H9 (cell line): ENCODE data around the gene TMCO4. TPM values are rescaled to one million over a fixed set of nuclear protein-coding genes. Genes with fewer than 3 reads are reported as not detected.

Experiments used
- DNase-seq: peaks from one replicate; pipeline ENCODE4 v3.0.0-alpha.2; 2017
- H2AFZ ChIP-seq: one replicate; pipeline ENCODE4 v1.6.1; 2013; ENCODE audit warnings: mild to moderate bottlenecking, low read length, control low read depth, moderate library complexity
- H2AK5ac ChIP-seq: 2 replicates; pipeline ENCODE4 v1.6.1; 2013; ENCODE audit warnings: low read length, control low read depth, mixed read lengths; ENCODE audit not compliant: insufficient read length
- H2BK120ac ChIP-seq: one replicate; pipeline ENCODE4 v1.6.1; 2013; ENCODE audit warnings: low read depth, mild to moderate bottlenecking, low read length, control low read depth, inconsistent platforms; ENCODE audit not compliant: poor library complexity, severe bottlenecking
- H2BK12ac ChIP-seq: 2 replicates; pipeline ENCODE4 v1.6.1; 2013; ENCODE audit warnings: low read length, control low read depth, mixed read lengths, low read depth; ENCODE audit not compliant: insufficient read length
- H2BK15ac ChIP-seq: 2 replicates; pipeline ENCODE4 v1.6.1; 2013; ENCODE audit warnings: low read depth, low read length, control low read depth
- H2BK20ac ChIP-seq: one replicate; pipeline ENCODE4 v1.6.1; 2013; ENCODE audit warnings: low read depth, mild to moderate bottlenecking, low read length, control low read depth, inconsistent platforms; ENCODE audit not compliant: poor library complexity, severe bottlenecking
- H2BK5ac ChIP-seq: 2 replicates; pipeline ENCODE4 v1.6.1; 2013; ENCODE audit warnings: low read length, control low read depth, mixed read lengths; ENCODE audit not compliant: insufficient read length
- H3K14ac ChIP-seq: 2 replicates; pipeline ENCODE4 v1.6.1; 2013; ENCODE audit warnings: low read length, control low read depth; ENCODE audit not compliant: insufficient read depth
- H3K18ac ChIP-seq: 2 replicates; pipeline ENCODE4 v1.6.1; 2013; ENCODE audit warnings: low read depth, mild to moderate bottlenecking, mixed read lengths, low read length, control low read depth; ENCODE audit not compliant: insufficient read length
- H3K23ac ChIP-seq: 2 replicates; pipeline ENCODE4 v1.6.1; 2013; ENCODE audit warnings: low read length, control low read depth, mixed read lengths, low read depth; ENCODE audit not compliant: insufficient read length
- H3K23me2 ChIP-seq: 2 replicates; pipeline ENCODE4 v1.6.1; 2013; ENCODE audit warnings: low read depth, mild to moderate bottlenecking, mixed read lengths, low read length, control low read depth; ENCODE audit not compliant: insufficient read length, poor library complexity, severe bottlenecking
- H3K27ac ChIP-seq: 2 replicates; pipeline ENCODE4 v1.5.1; 2013; ENCODE audit warnings: low read length, control low read depth, mixed read lengths, low read depth; ENCODE audit not compliant: insufficient read length
- H3K27me3 ChIP-seq: 2 replicates; pipeline ENCODE4 v1.6.1; 2013; ENCODE audit warnings: low read length, control low read depth, inconsistent platforms; ENCODE audit not compliant: insufficient read depth
- H3K4ac ChIP-seq: 2 replicates; pipeline ENCODE4 v1.6.1; 2013; ENCODE audit warnings: low read depth, mild to moderate bottlenecking, control low read depth, inconsistent platforms, low read length, moderate library complexity
- H3K4me1 ChIP-seq: 2 replicates; pipeline ENCODE4 v1.6.1; 2013; ENCODE audit warnings: low read length, control low read depth, inconsistent platforms; ENCODE audit not compliant: insufficient read depth
- H3K4me2 ChIP-seq: 2 replicates; pipeline ENCODE4 v1.6.1; 2013; ENCODE audit warnings: low read length, control low read depth, mixed read lengths; ENCODE audit not compliant: insufficient read length, insufficient read depth
- H3K56ac ChIP-seq: 2 replicates; pipeline ENCODE4 v1.6.1; 2013; ENCODE audit warnings: low read depth, mild to moderate bottlenecking, mixed read lengths, low read length, control low read depth; ENCODE audit not compliant: insufficient read length
- H3K79me1 ChIP-seq: 2 replicates; pipeline ENCODE4 v1.6.1; 2013; ENCODE audit warnings: low read depth, mild to moderate bottlenecking, moderate library complexity, low read length, control low read depth, inconsistent platforms; ENCODE audit not compliant: insufficient read depth, poor library complexity, severe bottlenecking
- H3K79me2 ChIP-seq: 2 replicates; pipeline ENCODE4 v1.6.1; 2013; ENCODE audit warnings: low read length, control low read depth, inconsistent platforms; ENCODE audit not compliant: insufficient read depth
- H3K9ac ChIP-seq: 2 replicates; pipeline ENCODE4 v1.6.1; 2013; ENCODE audit warnings: low read length, control low read depth, mixed read lengths; ENCODE audit not compliant: insufficient read length; ENCODE audit errors: extremely low read depth
- H3K9me3 ChIP-seq: one replicate; pipeline ENCODE4 v1.6.1; 2013; ENCODE audit warnings: low read depth, low read length, inconsistent platforms; ENCODE audit not compliant: control insufficient read depth
- H3T11ph ChIP-seq: one replicate; pipeline ENCODE4 v1.6.1; 2013; ENCODE audit warnings: mild to moderate bottlenecking, low read length, control low read depth, inconsistent platforms
- H4K20me1 ChIP-seq: one replicate; pipeline ENCODE4 v1.6.1; 2013; ENCODE audit not compliant: control insufficient read depth, insufficient read length, insufficient read depth
- H4K5ac ChIP-seq: 2 replicates; pipeline ENCODE4 v1.6.1; 2013; ENCODE audit warnings: low read depth, mild to moderate bottlenecking, mixed read lengths, low read length, control low read depth; ENCODE audit not compliant: insufficient read length
- H4K8ac ChIP-seq: replicated peaks from 2 replicates; pipeline ENCODE4 v1.6.1; 2013; ENCODE audit warnings: low read length, control low read depth, mixed read lengths, low read depth; ENCODE audit not compliant: insufficient read length
- H4K91ac ChIP-seq: 2 replicates; pipeline ENCODE4 v1.6.1; 2013; ENCODE audit warnings: low read depth, mild to moderate bottlenecking, moderate library complexity, mixed read lengths, low read length, control low read depth; ENCODE audit not compliant: insufficient read length
- H3K27ac Mint-ChIP-seq, 3 experiments: 2 replicates in 2 of 3; 3 replicates in 1 of 3; pipeline ENCODE4 v1.8.0; 2020 to 2021; ENCODE audit warnings: mixed read lengths in 3 of 3, mild to moderate bottlenecking in 1 of 3, moderate library complexity in 1 of 3
- H3K27me3 Mint-ChIP-seq: 2 replicates; pipeline ENCODE4 v1.8.0; 2021; ENCODE audit warnings: low read depth, mild to moderate bottlenecking, moderate library complexity, mixed read lengths
- H3K36me3 Mint-ChIP-seq, 3 experiments: 2 replicates in 2 of 3; 3 replicates in 1 of 3; pipeline ENCODE4 v1.8.0; 2020 to 2021; ENCODE audit warnings: low read depth in 3 of 3, mixed read lengths in 3 of 3; ENCODE audit not compliant: insufficient read depth in 1 of 3
- H3K4me1 Mint-ChIP-seq, 2 experiments: 2 replicates each; pipeline ENCODE4 v1.8.0; 2020; ENCODE audit warnings: mixed read lengths in 2 of 2
- H3K4me3 Mint-ChIP-seq, 2 experiments: 2 replicates in 1 of 2; 3 replicates in 1 of 2; pipeline ENCODE4 v1.8.0; 2020 to 2021; ENCODE audit warnings: mild to moderate bottlenecking in 2 of 2, mixed read lengths in 2 of 2, moderate library complexity in 1 of 2
- H3K9me3 Mint-ChIP-seq, 2 experiments: 2 replicates in 1 of 2; 3 replicates in 1 of 2; pipeline ENCODE4 v1.8.0; 2020; ENCODE audit warnings: mild to moderate bottlenecking in 2 of 2, mixed read lengths in 2 of 2, moderate library complexity in 1 of 2
- CTCF ChIP-seq: fragments of 200-600 bp; sonication (generic); conservative IDR thresholded peaks from 3 replicates; pipeline ENCODE4 v1.8.0; 2021; ENCODE audit warnings: antibody characterized with exemption, mild to moderate bottlenecking
- WGBS: extraction: QIAGEN DNeasy Blood & Tissue Kit; methylation state at CpG from one replicate; pipeline ENCODE4 v1.1.7; 2013; ENCODE audit warnings: missing lambda C conversion rate, low lambda C conversion rate, mixed read lengths; ENCODE audit not compliant: insufficient read length; ENCODE audit errors: extremely low coverage; 5-methylcytosine and 5-hydroxymethylcytosine counted together
- total RNA-seq: library from RNA; stranded (reverse); gene quantifications from 2 replicates; pipeline ENCODE4 v1.2.1, GENCODE V29; 2021

Gene TMCO4
- total RNA-seq, 1 experiment from 2014 or later, result 4.0 TPM

DNA sequence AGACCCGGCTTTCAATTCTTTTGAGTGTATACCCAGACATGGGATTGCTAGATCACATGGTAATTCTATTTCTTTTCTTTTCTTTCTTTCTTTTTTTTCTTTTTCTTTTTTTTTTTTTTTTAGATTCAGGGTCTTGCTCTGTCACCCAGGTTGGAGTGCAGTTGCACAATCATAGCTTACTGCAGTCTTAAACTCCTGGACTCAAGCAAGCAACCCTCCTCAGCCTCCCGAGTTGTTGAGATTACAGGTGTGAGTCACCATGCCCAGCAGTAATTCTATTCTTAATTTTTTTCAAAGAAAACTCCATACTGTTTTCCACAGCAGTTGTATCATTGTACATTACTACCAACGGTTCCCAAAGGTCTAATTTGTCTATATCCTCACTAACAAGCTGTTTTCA, 28.8 kb upstream of the TMCO4 start:
- Histone ChIP-seq H3K79me2 (no peaks in the 10 kb centered on the region), H3K4ac (no peak overlapping the region), H3K9ac (no peak overlapping the region), H3K9me3 (no peaks in the 10 kb centered on the region), H2BK5ac (no peak overlapping the region), H3K14ac (no peak overlapping the region), H2BK20ac (no peak overlapping the region), H2BK15ac (no peak overlapping the region), H3K4me1 (no peaks in the 10 kb centered on the region; the same call in 1 of the 2 replicates), H3K4me2 (no peak overlapping the region), H4K5ac (no peak overlapping the region), H4K91ac (no peak overlapping the region), H4K8ac (no peak overlapping the region), H3K56ac (no peak overlapping the region), H2AK5ac (no peak overlapping the region), H3T11ph (no peak overlapping the region), H2AFZ (no peak overlapping the region), H3K23ac (no peak overlapping the region), H3K27me3 (no peaks in the 10 kb centered on the region), H2BK120ac (no peak overlapping the region), H2BK12ac (no peak overlapping the region), H3K79me1 (no peaks in the 10 kb centered on the region), H3K18ac (no peak overlapping the region), H3K23me2 (no peaks in the 10 kb centered on the region), H4K20me1 (no peaks in the 10 kb centered on the region), H3K27ac (no peak overlapping the region)
- Mint-ChIP-seq H3K27me3 (peaks cover 13% of the 10 kb centered on the region), H3K36me3 (no peaks in the 10 kb centered on the region; a peak in 2 of 7 replicates), H3K9me3 (peaks cover 3 to 7% of the 10 kb centered on the region in 2 experiments; a peak in 4 of 5 replicates), H3K4me1 (peaks cover 12 to 15% of the 10 kb centered on the region in 2 experiments), H3K4me3 (no peak overlapping the region), H3K27ac (no peak overlapping the region)
- no peak for DNase-seq
- no peak for TF ChIP-seq CTCF
- no CpG with 5 or more reads among the region's 3 CpGs for WGBS
